ENCODE measurements around the gene UBAP1. TPM values are rescaled to one million over a fixed set of nuclear protein-coding genes. Genes with fewer than 3 reads are reported as not detected.
"Not testable (repeated sequence)": the region's sequence is repeated elsewhere in the genome, so short reads cannot be mapped to it uniquely, and the experiment has no call there.

The UBAP1 gene
- total RNA-seq, 2 donors from 2014 or later: 36.4 to 39.8 TPM

- H3K36me3 Mint-ChIP-seq (ENCODE audit: low read depth): peaks cover 21% of the 10 kb centered on the region
- H3K36me3 ChIP-seq (ENCODE audit: control insufficient read depth, insufficient read depth, low read length): no peaks in the 10 kb centered on the region
- H3K4me1 ChIP-seq (ENCODE audit: control insufficient read depth, insufficient read depth, low read length): no peaks in the 10 kb centered on the region
- H3K9ac ChIP-seq (ENCODE audit: extremely low read depth, low read length, poor library complexity, severe bottlenecking): no peak overlapping the region
- no peak overlapping the region for H3K4me3 Mint-ChIP-seq
- H3K4me3 ChIP-seq (ENCODE audit: low read length): no peak overlapping the region
- H3K27me3 Mint-ChIP-seq (ENCODE audit: insufficient read depth): no peaks in the 10 kb centered on the region
- DNase-seq: no peak
- 86 to 96% methylated on average over 1 to 3 of the region's 3 CpGs for WGBS, 2 experiments (ENCODE audit: insufficient coverage in 1 of 2, insufficient read length in 1 of 2)
- H3K27ac Mint-ChIP-seq: no peak overlapping the region
- TF ChIP-seq, protein P1, sequence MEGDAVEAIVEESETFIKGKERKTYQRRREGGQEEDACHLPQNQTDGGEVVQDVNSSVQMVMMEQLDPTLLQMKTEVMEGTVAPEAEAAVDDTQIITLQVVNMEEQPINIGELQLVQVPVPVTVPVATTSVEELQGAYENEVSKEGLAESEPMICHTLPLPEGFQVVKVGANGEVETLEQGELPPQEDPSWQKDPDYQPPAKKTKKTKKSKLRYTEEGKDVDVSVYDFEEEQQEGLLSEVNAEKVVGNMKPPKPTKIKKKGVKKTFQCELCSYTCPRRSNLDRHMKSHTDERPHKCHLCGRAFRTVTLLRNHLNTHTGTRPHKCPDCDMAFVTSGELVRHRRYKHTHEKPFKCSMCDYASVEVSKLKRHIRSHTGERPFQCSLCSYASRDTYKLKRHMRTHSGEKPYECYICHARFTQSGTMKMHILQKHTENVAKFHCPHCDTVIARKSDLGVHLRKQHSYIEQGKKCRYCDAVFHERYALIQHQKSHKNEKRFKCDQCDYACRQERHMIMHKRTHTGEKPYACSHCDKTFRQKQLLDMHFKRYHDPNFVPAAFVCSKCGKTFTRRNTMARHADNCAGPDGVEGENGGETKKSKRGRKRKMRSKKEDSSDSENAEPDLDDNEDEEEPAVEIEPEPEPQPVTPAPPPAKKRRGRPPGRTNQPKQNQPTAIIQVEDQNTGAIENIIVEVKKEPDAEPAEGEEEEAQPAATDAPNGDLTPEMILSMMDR (conservative IDR thresholded peaks at IDR 0.05): no peak
- peaks cover 7% of the 10 kb centered on the region for H3K4me1 Mint-ChIP-seq
- H3K27ac ChIP-seq (ENCODE audit: low read depth, low read length): no peak overlapping the region
- H3K9me3 Mint-ChIP-seq: peaks cover 3% of the 10 kb centered on the region
- no peaks in the 10 kb centered on the region for H3K27me3 ChIP-seq (ENCODE audit: control insufficient read depth, insufficient read depth, low read length, poor library complexity, severe bottlenecking)
- no peaks in the 10 kb centered on the region for H3K9me3 ChIP-seq (ENCODE audit: control insufficient read depth, low read length)
These were observed 37.5 kb downstream of the UBAP1 start for GRCh38 chr9:34216325-34216724.

- not testable (repeated sequence) for H3K36me3 ChIP-seq (ENCODE audit: control insufficient read depth, insufficient read depth, low read length); DNase-seq; H3K9me3 ChIP-seq (ENCODE audit: control insufficient read depth, low read length); H3K4me1 ChIP-seq (ENCODE audit: control insufficient read depth, insufficient read depth, low read length); H3K27ac Mint-ChIP-seq; H3K27me3 ChIP-seq (ENCODE audit: control insufficient read depth, insufficient read depth, low read length, poor library complexity, severe bottlenecking); H3K4me3 Mint-ChIP-seq; H3K4me3 ChIP-seq (ENCODE audit: low read length); H3K9me3 Mint-ChIP-seq; H3K27me3 Mint-ChIP-seq (ENCODE audit: insufficient read depth); H3K9ac ChIP-seq (ENCODE audit: extremely low read depth, low read length, poor library complexity, severe bottlenecking); H3K27ac ChIP-seq (ENCODE audit: low read depth, low read length)
- Mint-ChIP-seq H3K4me1 (peaks cover 11% of the 10 kb centered on the region), H3K36me3 (ENCODE audit: low read depth) (peaks cover 22% of the 10 kb centered on the region)
- WGBS, 2 experiments (ENCODE audit: insufficient coverage in 1 of 2, insufficient read length in 1 of 2): 94 to 100% methylated on average over 1 of the region's 2 CpGs
These were observed 38.2 kb downstream of the UBAP1 start for GRCh38 chr9:34217015-34217414.

DNA sequence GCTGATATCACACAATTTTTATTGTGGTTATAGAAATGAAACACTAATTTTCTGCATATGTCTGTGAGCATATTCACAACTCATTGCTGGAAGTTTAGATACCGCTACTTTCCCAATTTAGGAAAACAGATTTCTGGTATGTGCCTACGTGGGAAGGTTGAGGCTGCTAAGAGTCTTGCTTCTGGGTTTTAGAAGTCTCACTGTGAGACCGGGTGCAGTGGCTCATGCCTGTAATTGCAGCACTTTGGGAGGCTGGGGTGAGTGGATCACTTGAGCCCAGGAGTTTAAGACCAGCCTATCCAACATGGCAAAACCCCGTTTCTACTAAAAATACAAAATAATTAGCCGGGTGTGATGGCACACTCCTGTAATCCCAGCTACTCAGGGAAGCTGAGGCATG is 39.6 kb downstream of the UBAP1 start:
- Mint-ChIP-seq H3K27me3 (ENCODE audit: insufficient read depth) (no peaks in the 10 kb centered on the region), H3K9me3 (peaks cover 3% of the 10 kb centered on the region), H3K27ac (peak overlapping the region; percentile 48), H3K4me1 (peaks cover 13% of the 10 kb centered on the region), H3K4me3 (no peak overlapping the region), H3K36me3 (ENCODE audit: low read depth) (peaks cover 20% of the 10 kb centered on the region)
- Histone ChIP-seq H3K4me3 (ENCODE audit: low read length) (no peak overlapping the region), H3K9me3 (ENCODE audit: control insufficient read depth, low read length) (no peaks in the 10 kb centered on the region), H3K36me3 (ENCODE audit: control insufficient read depth, insufficient read depth, low read length) (peaks cover 11% of the 10 kb centered on the region), H3K9ac (ENCODE audit: extremely low read depth, low read length, poor library complexity, severe bottlenecking) (no peak overlapping the region), H3K27ac (ENCODE audit: low read depth, low read length) (no peak overlapping the region), H3K27me3 (ENCODE audit: control insufficient read depth, insufficient read depth, low read length, poor library complexity, severe bottlenecking) (no peaks in the 10 kb centered on the region), H3K4me1 (ENCODE audit: control insufficient read depth, insufficient read depth, low read length) (no peaks in the 10 kb centered on the region)
- no peak for DNase-seq
- WGBS, 2 experiments (ENCODE audit: insufficient coverage in 1 of 2, insufficient read length in 1 of 2): 79 to 88% methylated on average over 3 to 5 of the region's 5 CpGs
- TF ChIP-seq, protein P1 (conservative IDR thresholded peaks at IDR 0.05): peak; percentile 31

DNA sequence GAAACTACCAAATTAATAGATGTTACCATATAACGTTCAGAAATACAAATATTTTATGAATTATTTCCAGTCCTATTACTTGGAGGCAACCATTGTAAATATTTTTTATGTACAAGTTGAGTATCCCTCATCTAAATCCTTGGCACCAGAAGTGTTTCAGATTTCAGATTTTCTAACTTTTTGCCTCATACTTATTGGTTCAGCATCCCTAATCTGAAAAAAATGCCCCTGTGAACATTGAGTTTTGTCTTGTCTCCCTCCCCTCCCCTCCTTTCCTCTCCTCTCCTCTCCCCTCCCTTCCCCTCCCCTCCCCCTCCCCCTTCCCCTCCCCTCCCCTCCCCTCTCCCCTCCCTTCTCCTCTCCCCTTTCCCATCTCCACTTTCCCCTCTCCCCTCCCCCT is 40.6 kb downstream of the UBAP1 start:
- TF ChIP-seq, protein P1 (conservative IDR thresholded peaks at IDR 0.05): no peak
- peaks cover 3% of the 10 kb centered on the region for H3K9me3 Mint-ChIP-seq
- H3K4me3 Mint-ChIP-seq: no peak overlapping the region
- H3K4me3 ChIP-seq (ENCODE audit: low read length): no peak overlapping the region
- peaks cover 17% of the 10 kb centered on the region for H3K36me3 ChIP-seq (ENCODE audit: control insufficient read depth, insufficient read depth, low read length)
- H3K27ac Mint-ChIP-seq: no peak overlapping the region
- no peaks in the 10 kb centered on the region for H3K27me3 Mint-ChIP-seq (ENCODE audit: insufficient read depth)
- H3K9ac ChIP-seq (ENCODE audit: extremely low read depth, low read length, poor library complexity, severe bottlenecking): no peak overlapping the region
- 88% methylated on average over 1 of the region's 1 CpG; no CpG with 5 or more reads in 1 of the 2 experiments for WGBS, 2 experiments (ENCODE audit: insufficient coverage in 1 of 2, insufficient read length in 1 of 2)
- H3K9me3 ChIP-seq (ENCODE audit: control insufficient read depth, low read length): no peaks in the 10 kb centered on the region
- no peaks in the 10 kb centered on the region for H3K4me1 ChIP-seq (ENCODE audit: control insufficient read depth, insufficient read depth, low read length)
- no peak overlapping the region for H3K27ac ChIP-seq (ENCODE audit: low read depth, low read length)
- DNase-seq: no peak
- H3K4me1 Mint-ChIP-seq: peaks cover 8% of the 10 kb centered on the region
- H3K36me3 Mint-ChIP-seq (ENCODE audit: low read depth): peaks cover 21% of the 10 kb centered on the region
- H3K27me3 ChIP-seq (ENCODE audit: control insufficient read depth, insufficient read depth, low read length, poor library complexity, severe bottlenecking): no peaks in the 10 kb centered on the region

Measured in endodermal cell (in vitro differentiated cells).